Prostate gland (tissue), 2 donors: Measurements from ENCODE around the gene ARHGEF16.

Source experiments
- POLR2A ChIP-seq: fragments of 450-650 bp; IDR thresholded peaks from one replicate; pipeline ENCODE4 v1.6.1; 2016; ENCODE audit warnings: antibody characterized with exemption, mild to moderate bottlenecking
- TF ChIP-seq, protein P1 (sequence below), 4 experiments: fragments of 200-600 bp in 2 of 4; fragments of 450-650 bp in 2 of 4; sonication (generic) in 2 of 4; IDR thresholded peaks; 1 replicate in 3 of 4; 2 replicates in 1 of 4; pipeline ENCODE4 v1.5.1; 2016 to 2019; ENCODE audit warnings: antibody characterized with exemption in 4 of 4, mild to moderate bottlenecking in 2 of 4, moderate library complexity in 2 of 4

DNA sequence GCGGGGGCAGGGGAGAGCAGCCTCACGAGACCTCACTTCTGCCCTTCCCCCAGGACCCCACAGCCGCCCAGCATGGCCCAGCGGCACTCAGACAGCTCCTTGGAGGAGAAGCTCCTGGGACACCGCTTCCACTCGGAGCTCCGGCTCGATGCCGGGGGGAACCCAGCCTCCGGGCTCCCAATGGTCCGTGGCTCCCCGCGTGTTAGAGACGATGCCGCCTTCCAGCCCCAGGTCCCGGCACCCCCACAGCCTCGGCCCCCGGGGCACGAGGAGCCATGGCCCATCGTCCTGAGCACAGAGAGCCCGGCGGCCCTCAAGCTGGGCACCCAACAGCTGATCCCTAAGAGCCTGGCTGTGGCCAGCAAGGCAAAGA lies 8.5 kb downstream of the ARHGEF16 start:
- TF ChIP-seq, protein P1, sequence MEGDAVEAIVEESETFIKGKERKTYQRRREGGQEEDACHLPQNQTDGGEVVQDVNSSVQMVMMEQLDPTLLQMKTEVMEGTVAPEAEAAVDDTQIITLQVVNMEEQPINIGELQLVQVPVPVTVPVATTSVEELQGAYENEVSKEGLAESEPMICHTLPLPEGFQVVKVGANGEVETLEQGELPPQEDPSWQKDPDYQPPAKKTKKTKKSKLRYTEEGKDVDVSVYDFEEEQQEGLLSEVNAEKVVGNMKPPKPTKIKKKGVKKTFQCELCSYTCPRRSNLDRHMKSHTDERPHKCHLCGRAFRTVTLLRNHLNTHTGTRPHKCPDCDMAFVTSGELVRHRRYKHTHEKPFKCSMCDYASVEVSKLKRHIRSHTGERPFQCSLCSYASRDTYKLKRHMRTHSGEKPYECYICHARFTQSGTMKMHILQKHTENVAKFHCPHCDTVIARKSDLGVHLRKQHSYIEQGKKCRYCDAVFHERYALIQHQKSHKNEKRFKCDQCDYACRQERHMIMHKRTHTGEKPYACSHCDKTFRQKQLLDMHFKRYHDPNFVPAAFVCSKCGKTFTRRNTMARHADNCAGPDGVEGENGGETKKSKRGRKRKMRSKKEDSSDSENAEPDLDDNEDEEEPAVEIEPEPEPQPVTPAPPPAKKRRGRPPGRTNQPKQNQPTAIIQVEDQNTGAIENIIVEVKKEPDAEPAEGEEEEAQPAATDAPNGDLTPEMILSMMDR (IDR thresholded peaks at IDR 0.05): no peak
- TF ChIP-seq POLR2A: no peak
